M059J (cell line): ENCODE results near the gene HERC3. TPM values are rescaled to one million over a fixed set of nuclear protein-coding genes. Genes with fewer than 3 reads are reported as not detected.

Experiments
- DNase-seq: peaks from one replicate; pipeline ENCODE4 v3.0.0-alpha.2; 2012; ENCODE audit warnings: low read depth
- total RNA-seq: library from RNA; depleted of rRNA; stranded (reverse); fragments of >200 nt; shearing (Covaris generic); gene quantifications from 2 replicates; pipeline ENCODE4 v1.2.3, GENCODE V29; 2014; rRNA removed

HERC3 gene
- total RNA-seq, result 5.1 and 8.6 TPM in 2 replicates

DNA sequence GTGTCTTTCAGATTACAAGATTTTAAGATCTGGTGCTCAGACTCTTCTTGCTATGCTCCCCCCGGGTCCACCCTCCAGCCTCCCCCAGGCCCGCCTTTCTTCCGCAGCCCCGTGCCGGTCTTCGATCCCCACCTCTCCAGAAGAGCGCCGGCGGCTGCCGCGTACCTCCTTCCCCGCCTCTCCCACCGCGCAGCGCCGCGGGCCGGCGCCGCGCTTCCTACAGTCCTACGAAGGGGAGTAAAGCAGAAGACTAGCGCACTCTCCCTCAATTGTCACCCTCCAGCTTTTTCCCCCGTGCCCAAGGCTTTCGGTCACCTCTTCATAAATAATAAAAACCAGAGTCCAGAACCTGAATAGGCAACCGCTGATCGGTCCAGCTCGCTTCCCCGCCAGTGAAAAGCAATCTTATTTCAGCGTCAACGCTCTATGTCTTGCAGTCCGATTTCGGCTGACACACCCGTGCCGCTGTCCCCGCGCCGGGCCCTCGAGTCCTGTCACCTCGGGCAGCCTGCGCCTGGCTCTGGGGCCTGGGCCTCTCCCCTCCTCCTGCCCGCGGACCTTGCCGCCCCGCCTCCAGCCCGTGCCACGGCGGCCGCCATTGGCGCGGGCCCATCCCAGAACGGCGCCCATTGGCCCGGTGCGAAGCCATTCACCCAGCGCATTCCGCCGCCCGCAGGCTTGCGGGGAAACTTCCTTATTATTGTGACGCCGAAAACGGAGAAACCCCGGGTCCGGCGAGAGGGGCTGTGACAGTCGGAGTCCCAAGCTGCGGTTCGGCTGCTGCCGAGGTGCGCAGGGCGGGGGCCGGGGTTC is at the start of gene HERC3:
TSS of gene HERC3 (plus strand) at position 694 of the 813 bp plus-strand sequence. CDS start 13,344 bp downstream, outside the sequence.
- peak; percentile 78 for DNase-seq

DNA sequence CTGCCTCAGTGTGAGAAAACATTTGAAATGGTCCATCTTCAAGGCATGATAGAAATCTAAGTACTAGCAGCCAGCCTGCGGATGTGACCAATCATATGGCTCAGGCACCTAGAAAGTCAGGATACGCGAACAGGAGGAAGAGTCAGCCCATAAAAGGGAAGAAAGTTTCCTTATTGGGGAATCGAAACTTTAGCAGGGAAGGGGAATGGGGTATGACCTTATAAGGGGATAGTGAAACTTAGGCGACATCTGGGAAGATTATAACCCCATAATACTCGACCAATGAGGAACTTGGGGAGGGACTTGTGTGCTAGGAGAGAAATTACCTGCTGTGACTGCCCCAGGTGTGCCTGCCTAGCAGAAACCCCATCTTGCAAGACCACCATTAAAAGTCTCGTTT is 42.5 kb upstream of the HERC3 start:
- DNase-seq, result no peak

DNA sequence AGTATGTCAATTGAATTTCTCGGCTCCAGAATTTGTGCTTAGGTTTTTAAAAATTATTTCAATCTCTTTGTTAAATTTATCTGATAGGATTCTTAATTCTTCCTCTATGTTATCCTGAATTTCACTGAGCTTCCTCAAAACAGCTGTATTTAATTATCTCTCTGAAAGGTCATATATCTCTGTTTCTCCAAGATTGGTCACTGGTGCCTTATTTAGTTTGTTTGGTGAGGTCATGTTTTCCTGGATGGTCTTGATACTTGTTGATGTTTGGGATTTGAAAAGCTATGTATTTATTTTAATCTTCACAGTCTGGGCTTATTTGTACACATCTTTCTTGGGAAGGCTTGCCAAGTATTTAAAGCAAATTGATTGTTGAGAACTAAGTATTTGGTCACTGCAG is 24.7 kb upstream of the HERC3 start:
- no peak for DNase-seq

DNA sequence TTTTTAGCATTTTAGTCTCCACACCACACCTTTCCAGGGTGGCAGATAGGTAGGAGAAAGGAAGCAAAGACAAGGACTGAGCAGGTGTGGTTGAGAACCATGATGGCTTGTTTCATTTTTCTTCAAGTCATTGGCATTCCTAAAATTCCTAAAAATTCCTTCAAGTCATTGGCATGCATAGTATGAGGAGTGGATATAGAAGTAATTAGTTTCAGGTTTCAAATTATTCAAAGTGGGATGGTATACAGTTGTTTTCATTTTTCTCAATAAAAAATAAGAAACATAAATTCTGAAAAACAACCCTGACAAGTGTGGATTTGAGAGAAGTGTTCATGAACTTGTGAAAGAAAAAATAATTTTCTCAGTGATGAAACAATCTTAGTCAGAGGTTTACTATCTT is 22.3 kb upstream of the HERC3 start:
- no peak for DNase-seq

DNA sequence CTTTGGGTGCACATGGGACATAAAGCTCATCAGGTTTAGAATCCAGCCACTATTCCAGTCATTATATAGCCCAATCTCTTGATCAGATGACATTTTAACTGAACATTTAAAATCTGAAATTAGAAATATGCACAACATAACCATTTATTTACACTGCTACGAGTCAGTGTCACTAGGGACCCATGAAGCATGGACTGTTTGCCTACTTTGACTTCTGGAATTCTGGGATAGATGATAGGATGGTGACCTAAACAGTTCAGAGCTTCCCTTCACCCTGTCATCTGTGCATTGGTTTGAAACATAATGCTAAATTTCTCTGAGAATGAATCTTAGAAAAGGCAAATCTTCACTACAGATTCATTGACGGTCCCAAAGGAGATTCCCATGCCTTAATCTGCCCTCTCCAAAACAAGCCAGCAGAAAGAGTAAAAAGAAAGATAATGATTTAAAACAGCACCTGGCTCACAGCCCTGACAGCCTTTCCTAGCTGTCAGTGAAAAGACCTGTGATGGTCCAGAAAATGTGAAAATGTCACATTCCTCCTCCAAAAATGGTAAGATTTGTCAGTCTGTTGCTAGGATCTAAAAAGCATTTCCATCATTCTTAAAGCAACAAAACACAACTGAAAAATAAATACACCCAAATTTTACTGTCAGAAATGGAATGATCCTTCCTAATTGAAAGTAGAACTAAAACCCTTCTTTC is 18.9 kb upstream of the HERC3 start:
- DNase-seq, result no peak

DNA sequence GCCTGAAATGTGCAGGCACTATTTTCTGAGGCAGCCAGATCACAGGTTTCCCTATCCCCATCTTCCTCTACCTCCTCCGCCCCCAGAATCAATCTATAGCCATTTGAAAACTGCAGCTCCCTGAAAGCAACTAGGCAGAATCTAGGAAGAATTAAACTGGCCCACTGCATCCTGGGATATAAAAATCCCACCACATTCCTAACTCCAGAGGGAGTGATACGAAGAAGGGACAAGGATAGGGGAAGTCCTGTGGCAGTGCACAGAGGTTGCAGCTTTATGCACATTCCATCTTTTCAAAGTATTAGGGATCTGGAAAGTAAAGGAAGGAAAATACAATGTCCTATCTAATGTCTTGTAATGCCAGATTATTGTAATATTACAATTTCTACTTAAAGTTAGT is 18.3 kb upstream of the HERC3 start:
- peak; percentile 26 for DNase-seq

DNA sequence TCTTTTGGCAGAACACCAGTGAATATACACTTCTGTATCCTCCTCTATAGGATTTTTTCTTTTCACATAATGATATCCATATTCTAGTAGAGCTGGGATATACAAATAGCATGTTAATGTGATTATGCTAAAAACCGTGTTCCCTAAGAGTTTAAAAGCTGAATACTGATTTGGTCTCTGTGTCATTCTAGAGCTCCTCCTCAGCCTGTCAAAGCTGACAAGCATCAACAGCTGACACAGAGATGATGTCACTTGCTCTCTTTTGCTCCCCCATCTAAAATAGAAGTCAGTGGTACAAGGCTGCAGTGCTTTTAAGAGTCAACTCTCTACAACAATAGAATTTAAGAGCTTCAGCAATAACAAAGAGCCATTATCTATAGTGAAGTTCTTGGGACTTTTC is 17.1 kb upstream of the HERC3 start:
- no peak for DNase-seq

DNA sequence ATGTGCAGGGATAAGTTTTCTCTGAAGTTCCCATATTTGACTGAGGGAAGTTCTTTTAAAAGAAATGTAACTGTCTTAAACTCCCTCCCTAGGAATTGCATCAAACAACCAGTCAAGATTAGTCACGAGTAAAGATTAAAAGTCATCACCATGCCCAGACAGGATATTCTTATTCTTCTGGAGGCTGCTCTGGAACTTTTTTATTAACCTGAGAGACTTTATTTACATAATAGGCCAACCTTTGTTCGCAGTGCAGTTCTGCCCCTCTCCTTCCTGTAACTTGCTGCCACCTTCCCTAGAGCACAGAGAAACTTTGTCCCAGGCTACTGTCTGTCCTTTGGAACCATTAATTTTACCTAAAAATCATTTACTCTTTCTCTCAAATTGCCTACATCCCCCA is 9.8 kb upstream of the HERC3 start:
- no peak for DNase-seq

DNA sequence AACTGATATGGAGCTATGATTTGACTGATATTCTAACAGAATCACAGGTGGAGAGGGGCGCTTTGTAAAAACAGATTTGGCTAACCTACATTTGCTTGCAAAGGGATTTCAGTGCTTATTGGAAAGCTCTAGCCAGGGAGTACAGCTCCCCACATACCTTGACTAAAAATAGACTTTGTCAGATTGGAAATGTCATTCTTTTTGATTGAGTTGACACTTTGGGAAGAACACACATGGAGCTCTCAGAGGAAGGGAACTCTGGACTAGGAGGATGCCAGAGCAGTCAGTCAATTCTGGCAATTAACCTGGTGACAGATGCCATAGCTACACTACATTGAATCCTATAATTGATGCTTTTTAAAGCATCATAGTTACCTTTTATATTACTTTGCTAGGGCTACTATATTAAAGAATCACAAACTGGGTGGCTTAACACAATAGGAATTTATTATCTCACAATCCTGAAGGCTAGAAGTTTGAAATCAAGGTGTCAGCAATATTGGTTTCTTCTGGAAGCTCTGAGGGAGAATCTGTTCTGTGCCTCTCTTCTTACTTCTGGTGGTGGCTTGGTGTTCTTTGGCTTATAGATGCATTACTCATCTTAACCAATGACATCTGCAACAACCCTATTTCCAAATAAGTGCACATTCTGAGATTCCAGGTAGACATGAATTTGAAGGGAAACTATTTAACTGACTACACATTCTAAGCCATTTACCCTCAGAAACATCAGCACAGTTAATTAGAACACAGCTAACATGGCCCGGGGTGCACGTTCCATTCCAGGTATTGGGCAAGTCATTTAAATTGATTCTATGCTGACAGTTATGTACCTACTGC is 8.4 kb upstream of the HERC3 start:
- no peak for DNase-seq

DNA sequence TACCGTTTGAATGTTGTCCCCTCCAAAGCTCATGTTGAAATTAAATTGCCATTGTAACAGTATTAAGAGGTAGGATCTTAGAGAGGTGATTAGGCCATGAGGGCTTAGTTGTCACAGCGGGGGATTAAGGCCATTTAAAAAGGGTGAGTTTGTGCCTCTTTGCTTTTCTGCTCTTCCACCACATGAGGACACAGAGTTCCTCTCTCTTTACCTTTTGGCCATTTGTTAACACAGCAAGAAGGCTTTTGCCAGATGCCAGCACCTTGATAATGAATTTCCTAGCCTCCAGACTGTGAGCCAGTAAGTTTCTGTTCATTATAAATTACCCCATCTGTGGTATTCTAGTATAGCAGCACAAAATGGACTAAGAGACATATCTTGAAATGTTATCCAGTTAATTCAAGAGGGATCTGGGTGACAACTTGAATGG is 7.8 kb upstream of the HERC3 start:
- DNase-seq, result no peak

DNA sequence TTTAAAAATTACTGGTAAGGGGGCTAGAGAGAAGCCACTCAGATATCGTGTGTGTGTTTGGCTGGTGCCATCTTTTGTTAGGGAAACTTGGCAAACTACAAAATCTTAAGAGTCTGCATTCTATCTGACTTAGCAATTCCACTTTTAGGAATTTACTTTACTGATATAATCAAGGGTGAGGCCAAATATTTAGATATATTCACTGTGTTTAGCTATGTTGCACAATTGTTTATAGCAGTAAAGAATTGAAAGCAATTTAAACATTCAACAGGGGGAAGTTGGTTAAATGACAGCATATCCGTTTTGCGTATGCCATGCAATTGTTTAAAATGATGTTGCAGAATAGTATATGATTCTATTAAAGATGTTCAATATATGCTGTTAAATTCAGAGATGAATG is 6.4 kb upstream of the HERC3 start:
- DNase-seq, result no peak

DNA sequence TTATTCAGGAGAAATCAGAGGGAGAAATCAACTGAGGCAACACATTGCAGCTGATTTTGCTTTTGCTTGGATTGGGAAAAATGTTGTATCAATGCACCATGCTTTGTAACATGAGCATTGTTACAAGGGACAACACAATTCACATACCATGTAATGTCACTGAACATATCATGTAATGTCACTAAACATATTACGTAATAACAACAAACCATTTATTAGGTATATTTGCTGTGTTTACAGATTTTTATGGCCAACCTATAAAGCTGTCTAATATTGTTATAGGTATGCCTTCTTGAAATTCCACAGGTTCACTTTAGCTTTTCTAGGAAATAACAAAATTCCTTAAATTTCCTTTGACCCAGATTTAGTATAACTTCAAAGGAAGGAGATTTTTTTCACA is 5.0 kb upstream of the HERC3 start:
- no peak for DNase-seq

DNA sequence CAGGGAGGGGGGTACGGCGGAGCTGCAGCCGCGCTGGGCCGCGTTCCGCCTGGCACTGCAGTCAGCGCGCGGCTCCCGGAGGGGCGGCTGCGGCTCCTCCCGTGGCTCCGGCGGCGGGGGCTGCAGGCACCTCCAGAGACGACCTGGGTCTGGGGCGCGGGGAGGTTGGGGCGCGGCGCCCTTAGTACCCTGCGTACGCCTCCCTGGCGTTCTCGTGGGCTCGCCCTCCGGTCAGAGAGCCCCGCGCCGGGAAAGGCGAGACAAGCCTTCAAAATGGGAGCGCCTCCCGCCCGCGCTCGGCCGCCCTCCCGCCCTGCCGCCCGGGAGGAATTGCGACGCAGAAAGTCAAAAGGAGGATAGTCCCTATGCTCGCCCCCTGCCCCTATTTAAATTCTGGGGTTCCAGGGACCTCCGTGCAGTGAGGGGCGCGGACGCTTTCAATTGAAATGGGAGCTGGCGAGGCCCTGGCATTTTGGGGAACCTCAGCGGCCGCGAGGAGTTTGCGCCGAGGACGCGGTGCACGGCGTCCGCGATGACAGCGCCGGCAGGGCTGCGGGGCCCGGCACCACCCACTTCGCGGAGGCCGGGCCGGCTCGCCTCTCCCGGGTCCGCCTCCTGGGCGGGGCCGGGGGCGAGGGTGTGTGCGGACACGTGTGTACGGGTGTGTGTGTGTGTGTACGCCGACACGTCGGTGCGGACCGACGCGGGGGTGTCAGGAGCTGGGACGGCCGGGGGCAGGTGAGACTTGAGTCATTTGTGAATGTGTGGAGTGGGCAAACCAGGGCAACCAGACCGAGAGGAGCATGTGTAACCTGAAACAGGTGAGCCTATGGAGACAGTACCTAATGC is 544 bp downstream of the HERC3 start:
- DNase-seq, result peak; percentile 66

DNA sequence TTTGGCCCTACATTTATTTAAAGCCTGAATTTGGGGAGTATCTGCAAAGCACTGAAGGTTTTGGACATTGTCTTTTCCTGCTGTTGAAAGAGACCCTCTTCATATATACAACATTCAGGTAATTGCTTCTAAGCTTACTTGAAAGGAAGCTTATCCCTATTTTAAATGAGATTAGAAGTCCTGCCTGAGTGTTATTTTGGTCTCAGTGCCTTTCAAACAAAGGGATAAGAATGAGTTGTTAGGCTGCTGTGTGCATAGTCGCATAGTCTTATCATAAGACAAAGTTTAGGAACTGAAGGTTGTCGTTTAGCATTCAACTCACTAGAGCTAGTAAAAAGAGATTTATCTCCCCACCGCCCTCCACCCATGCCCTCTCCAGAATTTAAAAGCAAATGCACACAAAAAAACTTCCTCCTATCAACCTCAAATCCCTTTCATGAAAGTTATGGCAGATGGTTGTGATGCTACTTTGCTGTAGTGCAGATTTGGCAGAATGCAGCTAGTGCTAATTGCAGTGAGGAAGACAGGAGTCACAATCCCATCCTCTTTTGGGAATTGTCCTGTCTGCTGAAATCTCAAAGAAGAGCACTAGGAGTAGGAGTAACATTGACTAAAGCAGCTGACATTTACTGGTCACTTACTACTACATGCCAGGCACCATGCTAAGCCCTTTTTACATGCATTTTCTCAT is 5.8 kb downstream of the HERC3 start:
- no peak for DNase-seq

DNA sequence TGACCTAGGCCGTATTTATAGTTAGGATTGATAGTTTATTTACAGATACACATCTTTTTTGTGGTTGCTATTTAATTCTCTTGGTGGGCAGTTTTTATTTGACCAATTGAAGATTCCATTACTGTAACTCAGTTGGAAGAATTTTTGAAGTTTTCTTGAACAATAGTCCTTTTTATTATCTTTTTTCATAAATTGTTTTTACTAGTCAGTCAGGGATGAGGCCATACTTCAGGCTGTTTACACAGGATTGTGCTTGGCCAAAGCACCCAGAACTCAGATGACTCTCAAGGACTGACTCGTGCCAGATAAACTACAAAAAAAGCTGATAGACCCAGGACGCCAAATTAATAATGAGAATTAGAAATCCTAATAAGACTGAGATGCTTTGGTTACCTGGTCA is 7.0 kb downstream of the HERC3 start:
- peak; percentile 71 for DNase-seq

DNA sequence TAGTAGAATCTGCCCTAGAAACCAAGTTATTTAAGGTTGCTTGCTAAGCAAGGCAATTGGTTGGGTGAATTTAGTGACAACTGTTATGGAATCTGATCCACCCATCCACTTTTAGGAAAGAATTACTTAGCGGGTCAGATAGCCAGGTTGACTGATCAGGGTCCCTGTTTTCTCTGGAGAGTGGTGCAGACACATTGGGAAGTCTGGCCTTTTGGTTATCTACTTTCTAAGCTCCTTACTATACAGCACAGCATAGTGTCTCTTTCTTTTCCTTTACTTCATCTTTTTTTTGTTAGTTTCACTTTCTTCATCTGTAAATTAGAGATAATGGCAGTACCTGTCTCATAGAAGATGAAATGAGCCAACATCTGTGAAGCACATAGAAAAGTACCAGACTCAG is 7.4 kb downstream of the HERC3 start:
- no peak for DNase-seq

DNA sequence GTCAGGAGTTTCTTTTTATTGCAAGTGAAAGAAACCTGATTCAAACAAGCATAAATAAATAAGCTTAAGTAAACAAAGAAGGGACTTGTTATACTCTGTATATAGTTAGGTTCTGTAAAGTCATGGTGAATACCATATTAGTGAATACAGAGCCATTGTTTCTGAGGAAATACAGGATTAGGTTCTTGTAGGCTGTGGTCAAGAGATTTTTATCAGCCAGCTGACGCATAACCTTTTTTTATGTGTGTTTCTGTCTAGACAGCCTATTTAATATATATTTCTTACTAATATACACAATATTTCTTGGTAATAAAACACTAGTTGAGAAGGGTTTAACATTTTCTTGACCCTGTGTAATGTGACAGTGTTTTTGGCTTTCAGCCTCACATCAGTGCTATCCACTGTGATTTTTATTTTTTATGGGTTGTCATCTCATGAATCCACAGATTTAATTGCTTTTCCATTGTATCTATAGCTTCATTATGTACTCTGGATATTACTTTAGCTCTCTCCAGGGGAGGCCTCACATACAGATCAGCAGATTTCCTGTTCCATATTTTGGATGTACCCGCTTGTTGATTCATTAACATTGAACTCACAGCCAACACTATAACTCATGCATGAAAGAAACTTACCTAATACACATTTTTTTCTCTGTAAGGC is 8.0 kb downstream of the HERC3 start:
- DNase-seq, result peak; percentile 84

DNA sequence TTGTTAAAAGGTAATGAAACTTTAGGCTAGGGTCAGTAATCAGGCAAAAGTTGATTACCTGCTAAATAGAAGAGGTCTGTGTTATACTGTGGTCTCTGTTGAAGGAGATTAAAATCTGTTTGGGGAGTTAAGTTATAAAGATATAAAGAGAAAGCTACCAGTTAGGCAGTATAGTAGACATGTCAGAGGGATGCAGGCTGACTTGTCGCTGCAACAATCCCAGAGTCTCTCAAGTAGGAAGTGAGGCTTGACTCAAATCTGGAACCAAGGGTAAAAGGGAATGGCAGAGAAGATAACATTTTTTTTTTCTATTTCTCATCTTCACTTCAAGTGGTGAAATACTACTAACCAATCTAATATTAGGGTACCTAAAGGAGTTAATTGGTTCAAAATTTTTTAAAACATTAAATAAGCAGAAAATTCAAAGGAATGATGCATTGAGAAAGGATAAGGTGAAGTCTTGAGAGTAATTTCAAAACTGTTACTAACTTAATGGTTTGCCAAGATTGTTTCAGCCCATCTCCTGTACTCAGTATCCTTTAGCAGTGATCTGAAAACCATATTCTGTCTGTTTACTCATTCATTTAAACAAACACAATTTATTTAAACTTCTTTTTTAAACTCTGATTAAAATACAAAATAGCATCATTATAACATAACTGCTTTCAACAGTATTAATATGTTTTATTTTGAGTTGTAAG is 12.8 kb downstream of the HERC3 start:
- no peak for DNase-seq

DNA sequence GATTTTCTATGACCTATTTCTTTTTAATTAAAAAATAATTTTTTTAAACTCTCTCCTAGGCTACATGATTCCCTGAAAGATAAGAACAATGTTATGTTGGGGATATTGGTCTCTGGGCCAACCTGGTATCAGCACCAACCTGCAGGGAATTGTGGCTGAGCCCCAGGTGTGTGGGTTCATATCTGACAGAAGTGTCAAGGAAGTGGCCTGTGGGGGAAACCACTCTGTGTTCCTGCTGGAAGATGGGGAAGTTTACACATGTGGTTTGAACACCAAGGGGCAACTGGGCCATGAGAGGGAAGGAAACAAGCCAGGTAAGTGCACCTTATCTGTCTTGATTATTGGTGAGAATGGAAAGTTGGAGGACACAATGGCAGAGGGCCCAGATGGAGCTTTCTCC is 13.5 kb downstream of the HERC3 start:
- no peak for DNase-seq

DNA sequence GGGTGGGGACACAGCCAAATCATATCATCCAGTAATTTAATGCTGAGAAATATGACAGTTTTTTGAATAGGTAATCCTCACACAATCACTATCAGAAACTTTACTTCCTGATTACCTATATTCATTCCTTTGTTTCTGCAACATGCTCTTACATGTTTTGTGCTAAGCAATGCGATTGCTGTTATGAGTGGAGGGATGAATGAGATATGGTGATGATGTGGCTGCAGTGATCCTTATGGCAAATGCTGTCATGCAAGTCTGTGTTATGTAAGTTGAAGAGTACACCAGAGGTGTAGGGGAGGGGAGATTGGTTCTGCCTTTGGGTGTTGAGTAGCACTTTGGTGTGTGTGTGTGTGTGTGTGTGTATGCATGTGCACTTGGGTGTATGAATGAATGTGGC is 14.6 kb downstream of the HERC3 start:
- DNase-seq, result no peak
